GM15510 (cell line): Measurements from ENCODE around the gene SUPT20H.

Source experiments
- POLR2A ChIP-seq: IDR thresholded peaks from 3 replicates; pipeline ENCODE4 v1.6.1; 2011; ENCODE audit warnings: borderline replicate concordance; ENCODE audit not compliant: insufficient read length; ENCODE audit errors: extremely low read depth

SUPT20H gene

DNA sequence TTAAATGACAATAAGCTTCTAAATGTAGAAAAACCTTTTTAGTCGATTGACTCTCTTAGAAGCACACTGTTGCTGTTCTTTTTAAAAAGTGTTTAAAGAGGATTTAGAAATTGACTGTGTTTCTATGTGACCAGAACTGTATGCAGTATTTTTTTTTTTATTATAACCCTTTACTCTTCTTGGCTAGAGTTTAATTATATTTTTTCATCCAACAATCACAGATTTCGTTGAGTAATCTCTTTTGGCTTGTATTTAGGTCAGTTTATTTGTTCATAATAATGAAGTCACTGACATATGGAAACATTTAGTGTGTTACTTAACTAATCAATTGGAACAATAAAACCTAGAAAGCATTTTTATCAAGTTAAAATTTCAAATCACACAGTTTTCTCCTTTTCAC, 26.1 kb upstream of the SUPT20H start:
- no peak for TF ChIP-seq POLR2A

DNA sequence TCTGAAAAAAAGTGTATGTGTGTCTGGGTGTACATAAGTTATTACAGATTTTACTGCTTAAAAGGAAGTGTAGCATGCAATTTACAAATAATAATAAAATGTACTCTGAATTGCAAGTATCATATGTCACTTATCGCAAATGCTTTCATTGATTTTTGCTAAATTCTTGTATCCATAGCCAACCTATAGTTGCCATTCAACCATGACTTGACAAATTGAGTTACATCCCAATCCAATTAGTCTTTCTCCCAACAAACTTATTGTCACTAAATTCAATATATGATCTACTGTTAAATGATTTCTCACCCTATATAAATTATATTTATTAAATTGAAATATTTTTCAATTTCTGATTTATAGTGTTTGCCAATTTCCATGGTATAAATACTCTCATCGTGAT, 17.3 kb upstream of the SUPT20H start:
- no peak for TF ChIP-seq POLR2A

DNA sequence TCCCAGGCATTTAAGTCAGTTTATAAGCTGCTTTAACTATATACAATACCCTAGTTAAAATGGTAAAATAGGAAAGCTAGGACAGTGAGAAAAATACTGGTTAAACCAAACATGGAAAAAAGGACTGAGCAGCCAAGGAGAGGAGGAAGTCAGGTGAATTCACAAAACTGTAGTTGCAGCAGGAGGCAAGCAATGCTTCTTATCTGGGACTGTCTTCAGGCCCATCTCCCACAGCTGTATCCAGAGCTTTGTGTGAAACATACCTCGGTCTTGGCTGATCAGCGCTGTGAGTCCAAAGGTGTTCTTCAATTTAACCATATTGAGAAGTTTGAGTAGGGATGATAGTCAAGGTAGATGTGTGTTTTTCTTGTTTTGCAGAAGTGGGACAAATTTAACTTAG, 15.7 kb upstream of the SUPT20H start:
- TF ChIP-seq POLR2A, result no peak

DNA sequence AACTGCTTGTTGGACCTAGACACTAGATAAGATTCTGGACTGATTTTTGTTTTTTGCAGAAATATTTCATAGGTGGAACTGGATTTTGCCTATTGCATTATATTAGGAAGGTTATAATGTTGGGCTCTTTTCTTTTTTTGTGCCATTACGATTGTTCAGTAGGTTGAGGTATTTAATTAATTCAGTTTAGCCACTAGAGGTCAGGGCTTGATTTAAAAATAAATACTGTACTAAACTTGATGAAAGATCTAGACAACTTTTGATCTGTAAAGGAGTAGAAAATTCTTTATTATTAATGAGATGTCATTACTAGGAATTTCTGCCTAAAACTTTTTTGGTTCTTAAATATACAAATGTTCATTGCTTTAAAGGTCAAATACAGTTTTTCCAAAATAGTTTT, 15.2 kb upstream of the SUPT20H start:
- TF ChIP-seq POLR2A, result no peak

DNA sequence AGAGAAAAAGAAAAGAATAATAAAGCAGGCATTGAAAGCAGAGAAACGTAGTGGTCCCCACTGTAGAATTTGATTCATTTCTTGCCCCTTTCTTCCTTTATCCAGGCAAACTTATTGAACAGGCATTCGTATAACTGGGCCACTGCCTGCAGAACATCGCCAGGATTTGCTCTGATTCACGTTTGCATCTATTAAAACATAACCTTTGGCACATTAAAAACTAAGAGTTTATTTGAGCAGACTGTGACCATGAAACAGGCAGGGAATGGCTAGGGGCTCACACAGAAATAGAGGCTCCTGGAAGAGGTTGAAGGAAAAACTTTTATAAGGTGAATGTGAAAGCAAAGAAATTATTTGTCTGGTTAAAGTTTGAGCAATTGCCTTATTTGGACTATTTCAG, 12.5 kb upstream of the SUPT20H start:
- TF ChIP-seq POLR2A, result no peak

DNA sequence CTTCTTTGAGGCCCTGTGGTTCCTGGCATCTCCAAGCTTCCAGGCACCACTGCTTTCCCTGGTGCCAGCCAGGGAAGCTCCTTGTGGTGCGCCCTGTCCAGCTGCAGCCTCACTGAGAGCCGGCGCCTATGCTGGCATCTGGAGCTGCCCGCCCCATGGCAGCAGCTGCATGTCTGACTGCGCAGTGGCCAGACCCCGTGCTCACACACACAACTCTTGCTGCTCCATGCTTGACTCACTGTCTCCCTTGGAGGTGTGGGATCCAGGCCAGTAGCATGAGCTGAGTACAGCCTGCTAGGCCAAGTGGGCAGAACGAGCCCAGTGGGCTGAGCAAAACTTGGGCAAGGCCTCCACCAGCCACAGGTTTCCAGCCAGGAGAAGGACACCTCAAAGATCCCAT, 11.5 kb upstream of the SUPT20H start:
- TF ChIP-seq POLR2A, result no peak

DNA sequence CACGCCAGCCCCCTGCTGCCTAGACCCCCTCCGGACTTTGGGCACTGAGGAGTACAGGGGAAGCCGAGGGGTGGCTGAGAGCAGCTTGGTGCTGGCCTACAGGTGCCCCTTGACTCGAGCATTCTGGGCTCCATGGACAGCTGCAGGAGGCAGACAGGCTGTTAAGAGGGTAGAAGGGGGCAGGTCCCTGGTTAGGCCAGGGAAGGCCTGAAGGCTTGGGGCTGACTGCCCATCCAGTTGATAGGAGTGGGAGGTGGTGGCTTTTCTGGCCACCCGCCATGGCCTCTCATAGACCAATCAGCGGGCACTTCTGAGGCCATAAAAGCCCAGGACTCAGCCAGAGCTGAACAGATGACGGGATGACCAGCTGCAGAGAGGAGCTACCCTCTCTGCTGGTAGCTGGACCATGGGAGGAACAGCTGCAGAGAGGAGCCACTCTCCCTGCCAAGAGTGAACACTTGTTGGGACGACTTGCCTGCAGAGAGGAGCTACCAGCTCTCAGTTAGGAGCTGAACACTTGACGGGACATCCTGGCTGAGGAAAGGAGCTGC, 10.7 kb upstream of the SUPT20H start:
- TF ChIP-seq POLR2A, result no peak

DNA sequence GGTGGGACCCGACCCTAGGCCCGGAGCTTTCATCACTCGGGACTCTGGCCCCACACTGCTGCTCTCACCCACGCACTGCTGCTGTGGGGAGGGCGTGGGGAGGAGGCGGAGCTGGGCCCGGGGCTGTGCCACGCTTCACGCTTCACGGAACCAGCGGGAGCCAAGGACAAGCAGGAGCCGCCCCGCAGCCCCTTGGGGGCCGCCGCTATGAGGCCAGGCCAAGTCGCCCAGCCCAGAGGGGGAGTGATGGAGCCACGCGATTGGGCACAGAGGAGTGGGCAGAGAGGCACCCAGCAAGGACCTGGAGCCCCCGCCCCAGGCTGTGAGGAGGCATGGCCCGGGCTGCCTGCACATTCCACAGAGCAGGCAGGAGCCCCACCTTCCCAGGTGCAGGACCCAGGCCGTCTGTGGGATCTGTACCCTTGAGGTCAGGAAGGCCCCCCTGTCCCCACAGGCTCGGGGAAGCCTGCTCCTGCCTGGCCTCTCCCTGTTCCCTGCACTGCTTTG, 10.2 kb upstream of the SUPT20H start:
- TF ChIP-seq POLR2A, result no peak

DNA sequence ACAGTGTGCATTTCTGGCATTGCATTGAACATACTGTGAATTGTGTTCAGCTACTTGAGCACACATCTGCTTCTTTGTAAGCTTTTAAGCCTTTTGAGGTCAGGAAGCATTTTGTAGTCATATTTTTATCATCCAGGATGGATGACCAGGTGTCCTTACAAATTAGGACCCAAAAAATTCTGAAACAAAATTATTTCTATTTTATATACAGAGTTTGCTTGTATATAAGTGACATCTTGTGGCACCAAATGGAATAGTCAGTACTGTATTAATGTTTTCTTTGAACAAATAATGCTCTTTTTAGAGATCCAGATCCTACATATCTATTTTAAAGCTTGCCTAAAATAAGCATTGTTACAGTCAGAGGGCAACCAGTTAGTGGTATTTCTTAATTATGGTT, 9.5 kb upstream of the SUPT20H start:
- no peak for TF ChIP-seq POLR2A

DNA sequence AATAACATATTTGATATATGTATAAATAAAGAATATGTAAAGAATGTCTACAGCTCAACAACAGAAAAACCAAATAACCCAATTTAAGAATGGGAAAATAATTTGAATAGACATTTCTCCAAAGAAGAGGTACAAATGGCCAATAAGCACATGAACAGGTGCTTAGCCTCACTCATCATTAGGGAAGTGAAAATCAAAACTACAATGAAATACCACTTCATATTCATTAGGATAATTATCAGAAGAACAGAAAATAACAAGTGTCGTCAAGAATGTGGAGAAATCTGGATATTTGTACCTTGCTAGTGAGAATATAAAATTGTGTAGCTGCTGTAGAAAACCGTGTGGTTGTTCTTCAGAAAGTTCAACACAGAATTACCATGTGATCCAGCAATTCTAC, 8.4 kb upstream of the SUPT20H start:
- TF ChIP-seq POLR2A, result no peak

DNA sequence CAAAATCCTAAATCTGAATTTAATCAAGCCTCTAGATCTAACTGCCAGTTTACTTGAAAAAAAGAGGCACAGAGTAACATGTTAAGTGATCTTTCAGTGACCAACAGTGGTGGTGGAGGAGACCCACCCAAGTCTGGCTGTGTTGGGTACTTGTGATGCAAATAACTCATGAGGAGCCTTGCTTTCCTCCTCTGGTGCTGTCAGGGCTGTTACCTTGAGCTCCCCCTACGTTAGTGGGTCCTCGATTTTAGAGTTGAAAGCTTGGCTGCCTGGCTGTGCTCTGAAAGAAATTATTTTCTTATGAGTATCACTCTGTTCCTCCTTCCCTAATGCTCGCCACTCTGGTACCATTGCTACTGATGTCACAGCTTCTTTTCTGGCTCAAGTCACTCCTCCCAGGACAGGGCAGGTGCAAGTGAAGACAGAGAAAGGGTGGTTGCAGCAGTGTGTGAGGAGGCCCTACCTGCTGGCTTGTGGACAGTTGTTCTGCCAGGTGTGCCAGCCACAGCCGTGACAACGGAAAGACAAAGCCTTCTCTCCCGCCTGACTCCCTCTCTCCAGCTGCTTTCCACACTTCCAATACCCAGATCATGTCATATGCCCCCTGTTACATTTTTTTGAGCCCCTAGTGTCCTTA, 6.5 kb upstream of the SUPT20H start:
- no peak for TF ChIP-seq POLR2A

DNA sequence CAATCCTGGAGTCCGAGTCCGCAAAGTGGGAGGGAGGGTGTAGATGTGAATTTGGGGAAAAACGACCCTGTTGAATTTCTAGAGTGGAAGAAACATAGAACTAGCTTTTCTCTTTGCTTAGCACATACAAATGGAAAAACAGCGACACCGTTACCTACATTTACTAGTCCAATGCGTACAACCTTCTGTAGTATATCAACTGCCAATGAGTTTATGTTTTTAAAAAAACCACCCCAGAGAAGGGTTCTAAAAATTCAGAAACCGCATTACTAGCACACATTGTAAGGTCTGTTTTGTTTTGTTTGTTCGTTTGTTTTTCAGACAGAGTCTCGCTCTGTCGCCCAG, 332 bp upstream of the SUPT20H start:
- TF ChIP-seq POLR2A, result no peak

DNA sequence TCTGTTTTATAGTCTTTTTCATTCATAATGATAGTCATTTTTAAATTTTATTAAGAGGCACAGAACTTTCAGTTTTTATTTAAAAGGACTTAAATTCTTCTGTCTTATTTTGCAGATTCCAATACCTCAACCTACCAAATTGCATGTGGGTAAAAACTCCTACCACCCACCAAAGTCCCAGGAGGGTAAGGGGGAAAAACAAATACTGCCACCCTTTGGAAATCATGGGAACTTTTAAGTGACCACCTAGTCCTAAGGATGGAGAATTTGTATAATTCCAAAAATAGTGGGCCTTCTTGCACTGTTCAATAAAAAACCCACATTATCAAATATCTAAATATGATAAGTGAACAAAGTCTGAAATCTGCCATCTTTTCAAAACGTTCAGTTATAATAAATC, 9.7 kb downstream of the SUPT20H start:
- TF ChIP-seq POLR2A, result no peak

DNA sequence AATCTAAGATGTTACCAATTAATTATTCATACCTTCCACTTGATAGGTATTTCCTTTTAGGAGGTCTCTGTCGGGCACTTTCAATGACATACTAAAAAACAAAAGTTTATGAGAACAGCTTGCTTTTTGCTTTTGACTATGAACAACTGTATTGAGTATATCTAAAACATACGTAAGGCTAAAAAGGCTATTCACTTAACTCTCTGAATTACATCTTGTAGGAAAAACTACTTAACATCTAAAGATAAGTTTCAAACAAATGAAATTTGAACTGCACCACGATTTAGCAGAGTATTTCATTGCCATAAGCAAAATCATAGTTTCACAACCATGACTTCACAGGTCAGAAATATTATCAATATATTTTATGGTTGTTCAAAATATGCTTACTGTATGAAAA, 11.6 kb downstream of the SUPT20H start:
- TF ChIP-seq POLR2A, result no peak

DNA sequence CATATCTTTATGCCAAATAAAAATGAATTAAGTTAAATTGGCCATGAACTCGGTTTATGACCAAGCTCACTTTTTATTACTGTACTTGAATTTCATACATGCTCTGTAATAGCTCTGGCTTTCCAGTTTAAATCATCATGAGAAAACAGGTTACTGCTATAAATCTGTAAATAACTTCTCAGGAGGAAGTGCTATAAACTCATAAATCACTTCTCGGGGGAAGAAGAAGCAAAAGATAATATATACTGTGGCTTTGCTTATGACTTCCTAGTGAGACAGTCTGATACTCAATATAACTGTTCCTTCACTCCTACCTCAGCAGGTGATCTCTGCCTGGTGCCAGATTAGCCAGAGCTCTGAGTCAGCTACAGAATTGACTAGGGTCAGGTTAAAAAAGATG, 12.5 kb downstream of the SUPT20H start:
- no peak for TF ChIP-seq POLR2A

DNA sequence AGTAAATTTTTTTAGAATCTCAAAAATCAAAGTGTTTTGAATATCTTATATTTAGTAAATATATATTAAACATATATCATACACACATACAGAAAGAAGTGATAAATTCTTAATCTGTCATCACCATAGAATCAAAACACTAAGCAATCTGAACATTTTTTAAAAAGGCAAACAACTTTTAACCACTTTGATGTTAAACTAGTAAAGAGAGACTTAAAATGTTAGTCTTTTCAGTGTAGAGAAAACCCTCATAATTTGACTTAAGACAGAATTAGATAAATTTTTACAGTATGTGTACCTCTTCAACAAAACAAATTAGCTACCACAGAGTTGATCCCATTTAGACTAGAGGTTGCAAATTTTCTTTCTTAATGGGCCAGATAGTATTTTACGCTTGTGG, 13.4 kb downstream of the SUPT20H start:
- TF ChIP-seq POLR2A, result no peak

DNA sequence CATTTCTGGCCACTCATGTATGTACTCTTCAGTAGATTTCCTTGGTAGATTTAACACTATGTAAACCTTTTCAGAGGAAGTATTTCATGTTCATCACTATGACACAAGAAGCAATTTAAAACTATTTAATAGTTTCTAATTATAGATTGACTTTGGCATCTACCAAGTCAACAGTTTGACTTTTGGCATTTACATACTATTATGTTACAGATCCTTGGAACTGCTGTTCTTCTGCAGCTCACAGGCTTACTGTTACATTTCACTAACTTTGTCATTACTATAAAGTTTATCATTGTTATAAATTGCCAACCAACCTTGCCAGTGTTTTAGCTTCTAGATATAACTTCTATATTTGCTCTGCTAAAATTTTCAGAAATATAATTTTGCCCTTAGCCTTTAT, 18.7 kb downstream of the SUPT20H start:
- no peak for TF ChIP-seq POLR2A
